Naive thymus-derived CD8-positive, alpha-beta T cell (primary cell): ENCODE measurements around the gene FGD4. TPM values are rescaled to one million over a fixed set of nuclear protein-coding genes. Genes with fewer than 3 reads are reported as not detected.

Experiments
- ATAC-seq, 2 donors: fragments of 150-1000 bp; cut with Tn5 transposase in 1 of 2; sonication (Bioruptor Pico), chemical (Tn5 transposase) in 1 of 2; 1 replicate in 1 of 2; 2 replicates in 1 of 2; pipeline ENCODE4 v1.10.0; 2021; ENCODE audit warnings: mild to moderate bottlenecking in 2 of 2, moderate library complexity in 2 of 2
- POLR2A ChIA-PET: fragments of 350-600 bp; sonication (Branson Sonifier 250); formaldehyde crosslinking; loops from one replicate; lab custom pipeline; 2021; ENCODE audit warnings: antibody characterized with exemption; lab: Charles Lee
- DNase-seq, 10 donors: peaks; one replicate each; pipeline versions ENCODE4 v3.0.0 to v3.0.0-alpha.2; 2020 to 2022
- H3K27ac Mint-ChIP-seq, 10 donors: one replicate each; pipeline ENCODE4 v1.8.0; 2020 to 2022; ENCODE audit warnings: mild to moderate bottlenecking in 10 of 10, mixed read lengths in 10 of 10, moderate library complexity in 4 of 10, inconsistent platforms in 1 of 10
- H3K27me3 Mint-ChIP-seq, 5 donors: one replicate each; pipeline ENCODE4 v1.8.0; 2021 to 2022; ENCODE audit warnings: mixed read lengths in 5 of 5
- H3K36me3 Mint-ChIP-seq, 3 donors: one replicate each; pipeline ENCODE4 v1.8.0; 2020 to 2022; ENCODE audit warnings: mixed read lengths in 3 of 3, mild to moderate bottlenecking in 2 of 3, inconsistent platforms in 1 of 3
- H3K4me1 Mint-ChIP-seq, 4 donors: one replicate each; pipeline ENCODE4 v1.8.0; 2021 to 2022; ENCODE audit warnings: mixed read lengths in 4 of 4
- H3K4me3 Mint-ChIP-seq, 10 donors: one replicate each; pipeline ENCODE4 v1.8.0; 2020 to 2022; ENCODE audit warnings: mild to moderate bottlenecking in 10 of 10, mixed read lengths in 10 of 10, moderate library complexity in 6 of 10, inconsistent platforms in 1 of 10
- H3K9me3 Mint-ChIP-seq, 9 donors: one replicate each; pipeline ENCODE4 v1.8.0; 2020 to 2022; ENCODE audit warnings: mixed read lengths in 9 of 9, mild to moderate bottlenecking in 3 of 9, inconsistent platforms in 1 of 9, moderate library complexity in 1 of 9
- polyA plus RNA-seq, 3 donors: library from polyadenylated mRNA; unstranded; fragments of 300-500 nt; fragmentation: Illumina TruSeq; gene quantifications; one replicate each; pipeline ENCODE4 v1.2.3, GENCODE V29; 2021
- total RNA-seq, 8 experiments: library from RNA in 2 of 8; stranded (reverse) in 2 of 8; gene quantifications; one replicate each; pipeline ENCODE4 v1.2.3 and lab custom pipeline; 2021 to 2026

Gene FGD4
- total and polyA plus RNA-seq, 5 experiments from 2014 or later = 0.05 to 0.69 (median 0.39) TPM; not detected in 1

DNA sequence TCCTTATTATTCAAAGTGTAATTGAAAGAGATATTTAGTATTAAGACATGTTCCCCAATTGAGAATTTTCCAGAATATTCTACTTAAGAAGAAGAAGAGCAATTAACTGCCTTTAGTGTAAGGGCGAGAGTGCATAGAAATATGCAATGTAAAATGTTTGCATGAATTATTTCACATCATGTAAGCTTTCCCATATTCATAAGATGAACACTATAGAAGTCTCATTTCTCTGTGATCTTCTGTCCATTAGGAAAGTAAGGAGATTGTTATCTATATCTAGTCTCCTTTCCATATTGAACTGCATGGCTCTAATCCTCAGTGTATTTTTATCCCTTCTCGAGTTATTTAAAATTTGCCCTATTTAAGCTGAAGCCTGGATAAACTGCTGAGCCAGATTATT, 17.1 kb upstream of the FGD4 start:
- Mint-ChIP-seq H3K27me3 (no peaks in the 10 kb centered on the region), H3K27ac (no peak overlapping the region), H3K4me3 (no peak overlapping the region), H3K4me1 (no peaks in the 10 kb centered on the region), H3K36me3 (peaks cover 0 to 3% (median 3%) of the 10 kb centered on the region in 3 donors), H3K9me3 (no peaks in the 10 kb centered on the region)
- ATAC-seq (no peak), DNase-seq (no peak)
- POLR2A ChIA-PET = no interaction called here

DNA sequence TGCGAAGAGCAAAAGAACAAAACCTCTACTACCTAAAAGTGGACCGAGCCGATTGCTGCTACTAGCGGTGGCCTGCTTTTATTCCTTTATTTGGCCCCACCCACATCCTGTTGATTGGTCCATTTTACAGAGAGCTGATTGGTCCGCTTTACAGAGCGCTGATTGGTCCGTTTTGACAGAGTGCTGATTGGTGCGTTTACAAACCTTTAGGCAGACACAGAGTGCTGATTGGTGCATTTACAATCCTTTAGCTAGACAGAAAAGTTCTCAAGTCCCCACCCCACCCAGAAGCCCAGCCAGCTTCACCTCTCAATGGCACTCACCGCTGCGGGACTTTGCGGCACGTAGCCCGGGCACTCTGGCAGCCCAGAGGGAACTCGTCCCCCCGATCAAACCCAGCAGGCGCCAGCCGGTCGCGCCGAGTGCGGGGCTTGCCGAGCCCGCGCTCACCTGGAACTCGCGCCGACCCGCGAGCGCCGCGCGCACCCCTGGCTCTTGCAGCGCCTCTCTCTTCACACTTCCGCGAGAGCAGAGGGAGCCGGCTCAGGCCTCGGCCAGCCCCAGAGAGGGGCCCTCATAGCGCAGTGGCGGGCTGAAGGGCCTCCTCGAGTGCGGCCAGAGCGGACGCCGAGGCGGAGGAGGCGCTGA, 8.7 kb upstream of the FGD4 start:
- peak in 5 of 10 donors; percentile 2 to 25 (median 8) for DNase-seq

DNA sequence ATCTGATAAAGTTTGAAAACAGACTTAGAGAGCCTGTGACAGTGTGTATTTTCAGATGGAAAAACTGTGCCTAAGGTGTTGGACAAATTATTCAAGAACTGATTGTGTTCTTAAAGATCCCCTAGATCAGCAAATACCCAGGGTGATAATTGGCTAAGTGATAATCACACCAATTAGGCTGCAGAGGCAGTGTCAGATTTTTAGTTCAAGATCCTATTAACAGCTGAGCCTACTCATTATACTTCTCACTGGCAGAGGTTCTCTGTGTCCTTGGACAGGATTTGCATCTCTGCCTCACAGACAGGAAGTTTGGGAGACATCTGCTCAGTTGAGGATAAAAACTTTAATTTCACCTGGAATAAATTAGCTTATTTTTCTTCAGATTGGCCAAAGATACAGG, 4.3 kb upstream of the FGD4 start:
- POLR2A ChIA-PET = no interaction called here

More for the DNA sequence above, 8.7 kb upstream of the FGD4 start:
- Mint-ChIP-seq H3K36me3 (no peaks in the 10 kb centered on the region), H3K27me3 (peaks cover 0 to 19% (median 4%) of the 10 kb centered on the region in 5 donors), H3K27ac (peak overlapping the region in 2 of 10 donors; percentile 18 to 42), H3K9me3 (peaks cover 0 to 3% (median 0%) of the 10 kb centered on the region in 9 donors), H3K4me1 (peaks cover 0 to 3% (median 1%) of the 10 kb centered on the region in 4 donors), H3K4me3 (peak overlapping the region; percentile 26 to 70 (median 62))
- ATAC-seq = peak; percentile 59 to 66
- POLR2A ChIA-PET = no interaction called here

DNA sequence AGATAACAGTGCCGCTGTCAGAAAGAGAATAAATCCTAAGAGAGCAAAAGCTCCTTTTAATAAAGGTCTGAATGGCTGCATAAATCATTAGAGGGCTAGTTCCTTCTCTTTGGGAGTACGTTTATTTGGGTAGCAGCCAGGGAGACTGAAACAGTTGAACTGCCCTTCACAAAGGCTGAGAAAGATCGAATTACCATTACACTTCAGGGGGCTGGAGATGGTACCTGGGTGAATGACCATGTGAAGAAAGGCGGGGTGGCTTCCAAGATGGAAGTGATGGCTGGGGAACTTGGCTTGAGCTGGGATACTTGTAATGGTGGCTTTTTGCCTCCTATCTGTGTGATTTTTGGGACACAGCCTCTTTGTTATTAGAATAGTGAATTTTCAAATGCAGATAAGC, 1.7 kb upstream of the FGD4 start:
- Mint-ChIP-seq H3K27ac (no peak overlapping the region), H3K27me3 (peaks cover 3 to 37% (median 12%) of the 10 kb centered on the region in 5 donors), H3K9me3 (no peaks in the 10 kb centered on the region), H3K4me3 (peak overlapping the region in 7 of 10 donors; percentile 30 to 74 (median 45)), H3K4me1 (peaks cover 0 to 19% (median 10%) of the 10 kb centered on the region in 4 donors), H3K36me3 (no peaks in the 10 kb centered on the region)
- DNase-seq (no peak), ATAC-seq (no peak)
- POLR2A ChIA-PET = no interaction called here

More for the DNA sequence above, 4.3 kb upstream of the FGD4 start:
- DNase-seq = no peak
- H3K27ac Mint-ChIP-seq = no peak overlapping the region
- peaks cover 0 to 12% (median 6%) of the 10 kb centered on the region in 4 donors for H3K4me1 Mint-ChIP-seq
- peaks cover 0 to 3% (median 0%) of the 10 kb centered on the region in 9 donors for H3K9me3 Mint-ChIP-seq
- H3K36me3 Mint-ChIP-seq = no peaks in the 10 kb centered on the region
- no peak for ATAC-seq
- peaks cover 0 to 22% (median 8%) of the 10 kb centered on the region in 5 donors for H3K27me3 Mint-ChIP-seq
- H3K4me3 Mint-ChIP-seq = no peak overlapping the region

DNA sequence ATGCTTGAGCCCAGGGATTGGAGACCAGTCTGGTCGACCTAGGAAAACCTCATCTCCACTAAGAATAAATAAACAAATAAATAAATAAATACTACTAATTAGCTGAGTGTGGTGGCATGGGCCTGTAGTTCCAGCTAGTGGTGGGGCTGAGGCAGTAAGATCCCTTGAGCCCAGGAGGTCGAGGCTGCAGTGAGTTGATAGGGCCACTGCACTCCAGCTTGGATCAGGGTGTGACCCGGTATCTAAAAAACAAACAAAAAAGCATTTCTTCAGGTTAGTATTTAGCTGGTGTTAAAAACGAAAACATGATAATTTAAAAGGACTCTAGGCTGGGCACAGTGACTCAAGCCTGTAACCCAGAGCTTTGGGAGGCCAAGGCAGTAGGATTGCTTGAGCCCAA, 1.2 kb upstream of the FGD4 start:
- Mint-ChIP-seq H3K9me3 (no peaks in the 10 kb centered on the region), H3K36me3 (no peaks in the 10 kb centered on the region), H3K27ac (no peak overlapping the region), H3K4me1 (peaks cover 0 to 19% (median 10%) of the 10 kb centered on the region in 4 donors), H3K27me3 (peaks cover 3 to 34% (median 16%) of the 10 kb centered on the region in 5 donors), H3K4me3 (peak overlapping the region in 6 of 10 donors; percentile 15 to 94 (median 62))
- POLR2A ChIA-PET = no interaction called here
- no peak for DNase-seq
- ATAC-seq = no peak

DNA sequence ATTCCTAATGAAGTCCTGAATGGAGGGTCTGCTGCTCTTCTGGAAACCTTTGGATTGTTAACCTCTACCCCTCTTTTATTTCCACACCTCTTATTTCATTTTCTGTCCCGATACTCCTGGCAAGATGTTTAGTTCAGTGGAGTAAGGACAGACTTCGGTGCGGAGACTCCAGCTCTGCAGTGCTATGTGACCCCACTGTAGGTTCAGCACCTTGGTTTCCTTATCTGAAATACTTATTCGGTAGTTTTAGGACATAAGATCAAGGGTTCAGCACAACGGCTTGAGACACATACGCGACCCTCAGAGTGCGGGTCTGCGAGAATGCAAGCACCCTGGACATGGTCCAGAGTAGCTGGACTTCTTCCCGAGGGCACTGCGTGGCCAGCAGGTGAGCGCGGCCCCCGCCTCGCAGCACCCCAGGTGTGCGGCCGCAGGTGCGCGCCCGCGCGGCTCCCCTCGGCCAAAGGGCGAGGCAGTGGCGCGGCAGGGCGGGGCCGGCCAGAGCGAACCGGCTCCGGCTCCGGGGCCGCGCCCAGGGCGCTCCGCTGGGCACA, 465 bp upstream of the FGD4 start:
- peak overlapping the region in 1 of 10 donors; percentile 8 for H3K27ac Mint-ChIP-seq
- ATAC-seq (peak in 1 of 2 donors; percentile 7), DNase-seq (no peak)
- H3K36me3 Mint-ChIP-seq = no peaks in the 10 kb centered on the region
- H3K4me1 Mint-ChIP-seq = peaks cover 0 to 19% (median 10%) of the 10 kb centered on the region in 4 donors
- H3K9me3 Mint-ChIP-seq = no peaks in the 10 kb centered on the region
- POLR2A ChIA-PET = no interaction called here
- peaks cover 5 to 35% (median 19%) of the 10 kb centered on the region in 5 donors for H3K27me3 Mint-ChIP-seq
- H3K4me3 Mint-ChIP-seq = peak overlapping the region; percentile 54 to 94 (median 81)

DNA sequence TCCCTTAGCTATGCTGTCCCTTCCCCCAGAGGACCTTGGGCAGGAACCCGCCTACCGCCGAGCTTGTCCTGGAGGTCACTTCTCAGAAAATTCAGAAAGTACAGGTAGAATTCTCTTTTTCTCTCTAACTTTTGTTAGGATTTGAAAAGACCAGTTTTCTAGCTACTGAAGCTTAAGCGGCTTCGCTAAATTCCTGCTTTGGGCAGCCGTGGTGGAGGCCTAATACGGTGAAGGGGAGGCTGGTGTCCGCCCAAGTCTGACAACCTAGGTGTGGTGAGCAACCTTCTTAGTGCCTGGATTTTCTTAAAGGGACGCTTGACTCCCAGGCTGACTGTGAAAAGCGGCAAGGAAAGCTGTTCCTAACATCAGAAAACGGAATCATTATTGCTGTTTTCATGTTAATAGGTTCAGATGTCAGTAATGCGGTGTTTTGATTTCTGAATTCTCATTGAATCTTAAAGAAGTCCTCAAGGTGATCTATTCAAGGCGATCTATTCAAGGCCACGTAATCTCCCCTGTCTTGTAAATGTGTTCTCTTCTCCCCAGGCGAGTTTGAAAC, 835 bp downstream of the FGD4 start:
- Mint-ChIP-seq H3K36me3 (no peaks in the 10 kb centered on the region), H3K27ac (peak overlapping the region in 1 of 10 donors; percentile 49), H3K4me1 (peaks cover 0 to 19% (median 10%) of the 10 kb centered on the region in 4 donors), H3K4me3 (peak overlapping the region; percentile 71 to 94 (median 82)), H3K27me3 (peaks cover 8 to 36% (median 23%) of the 10 kb centered on the region in 5 donors), H3K9me3 (no peaks in the 10 kb centered on the region)
- DNase-seq (no peak), ATAC-seq (no peak)
- POLR2A ChIA-PET = no interaction called here

DNA sequence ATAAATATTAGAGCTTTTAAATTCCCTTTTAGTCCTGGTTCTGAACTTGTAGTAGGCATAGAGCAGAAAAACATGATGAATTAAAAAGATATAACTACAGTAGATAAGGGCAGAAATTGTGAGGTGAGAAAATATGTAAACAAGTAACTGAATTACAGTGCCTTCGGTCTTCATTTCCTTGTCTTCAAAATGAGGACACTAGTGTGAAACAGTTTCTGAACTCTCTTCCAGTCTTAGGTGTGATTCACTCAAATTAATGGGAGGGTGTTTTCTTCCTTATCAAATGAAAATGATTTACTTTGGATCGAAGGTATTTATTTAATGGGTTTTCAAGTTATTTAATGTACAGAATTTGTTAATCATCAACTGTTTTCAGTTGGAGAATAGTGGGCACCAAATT, 1.5 kb downstream of the FGD4 start:
- DNase-seq = no peak
- POLR2A ChIA-PET = no interaction called here
- no peak for ATAC-seq
- Mint-ChIP-seq H3K27ac (no peak overlapping the region), H3K36me3 (no peaks in the 10 kb centered on the region), H3K9me3 (no peaks in the 10 kb centered on the region), H3K4me1 (peaks cover 0 to 19% (median 10%) of the 10 kb centered on the region in 4 donors), H3K27me3 (peaks cover 10 to 41% (median 25%) of the 10 kb centered on the region in 5 donors), H3K4me3 (peak overlapping the region in 4 of 10 donors; percentile 20 to 94 (median 76))

DNA sequence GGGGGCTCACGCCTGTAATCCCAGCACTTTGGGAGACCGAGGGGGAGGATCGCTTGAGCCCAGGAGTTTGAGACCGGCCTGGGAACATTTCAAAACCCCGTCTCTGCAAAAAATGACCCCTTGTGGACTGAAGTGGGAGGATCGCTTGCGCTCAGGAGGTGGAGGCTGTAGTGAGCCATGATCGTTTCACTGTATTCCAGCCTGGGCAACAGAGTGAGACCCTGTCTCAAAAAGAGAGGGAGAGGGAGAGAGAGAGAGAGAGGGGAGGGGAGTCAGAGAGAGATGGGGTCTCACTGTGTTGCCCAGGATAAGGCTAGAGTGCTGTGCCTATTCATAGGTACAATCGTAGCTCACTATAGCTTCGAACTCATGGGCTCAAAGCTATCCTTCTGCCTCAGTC, 2.8 kb downstream of the FGD4 start:
- Mint-ChIP-seq H3K4me1 (peaks cover 0 to 19% (median 10%) of the 10 kb centered on the region in 4 donors), H3K36me3 (no peaks in the 10 kb centered on the region), H3K9me3 (no peaks in the 10 kb centered on the region), H3K27me3 (peaks cover 10 to 40% (median 25%) of the 10 kb centered on the region in 5 donors), H3K27ac (no peak overlapping the region), H3K4me3 (no peak overlapping the region)
- POLR2A ChIA-PET = no interaction called here
- ATAC-seq = no peak
- DNase-seq = no peak

DNA sequence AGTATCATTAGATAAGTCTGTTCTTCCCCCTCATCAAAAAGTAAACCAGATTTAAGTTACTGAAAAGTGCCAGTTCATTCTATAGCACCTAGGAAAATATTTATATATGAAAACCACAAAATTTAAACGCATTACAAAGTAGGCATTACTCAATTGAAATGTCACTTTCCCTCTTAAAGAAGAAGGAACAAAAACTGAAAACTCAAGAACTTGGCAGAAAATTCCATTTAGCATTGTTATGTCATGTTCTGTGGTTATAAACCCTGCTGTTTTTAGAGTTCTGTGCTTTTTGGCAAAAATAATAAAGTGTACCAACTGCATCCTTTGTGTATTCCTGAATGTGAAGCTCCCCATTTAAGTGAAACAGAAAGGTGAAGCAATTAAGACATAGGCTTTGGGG, 3.6 kb downstream of the FGD4 start:
- Mint-ChIP-seq H3K9me3 (no peaks in the 10 kb centered on the region), H3K27me3 (peaks cover 10 to 37% (median 26%) of the 10 kb centered on the region in 5 donors), H3K36me3 (no peaks in the 10 kb centered on the region), H3K4me3 (no peak overlapping the region), H3K27ac (no peak overlapping the region), H3K4me1 (peaks cover 0 to 19% (median 9%) of the 10 kb centered on the region in 4 donors)
- ATAC-seq (no peak), DNase-seq (no peak)
- POLR2A ChIA-PET = no interaction called here

DNA sequence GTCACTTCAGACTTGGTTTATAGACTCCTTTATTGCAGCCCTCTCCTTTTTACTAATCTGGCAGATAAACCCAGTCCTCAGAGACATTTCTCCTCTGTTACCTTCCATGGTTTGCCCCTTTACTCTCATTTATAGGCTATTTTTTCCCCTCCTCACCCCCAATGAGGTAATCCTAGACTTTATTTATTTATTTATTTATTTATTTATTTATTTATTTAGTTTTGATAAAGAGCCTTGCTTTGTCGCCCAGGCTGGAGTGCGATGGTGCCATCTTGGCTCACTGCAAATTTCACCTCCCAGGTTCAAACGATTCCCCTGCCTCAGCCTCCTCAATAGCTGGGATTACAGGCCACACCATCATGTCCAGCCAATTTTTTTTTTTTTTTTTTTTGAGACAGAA, 8.4 kb downstream of the FGD4 start:
- Mint-ChIP-seq H3K36me3 (no peaks in the 10 kb centered on the region), H3K9me3 (no peaks in the 10 kb centered on the region), H3K27me3 (peaks cover 0 to 28% (median 25%) of the 10 kb centered on the region in 5 donors), H3K4me3 (no peak overlapping the region), H3K27ac (no peak overlapping the region), H3K4me1 (no peaks in the 10 kb centered on the region)
- DNase-seq (no peak), ATAC-seq (no peak)
- POLR2A ChIA-PET = no interaction called here

DNA sequence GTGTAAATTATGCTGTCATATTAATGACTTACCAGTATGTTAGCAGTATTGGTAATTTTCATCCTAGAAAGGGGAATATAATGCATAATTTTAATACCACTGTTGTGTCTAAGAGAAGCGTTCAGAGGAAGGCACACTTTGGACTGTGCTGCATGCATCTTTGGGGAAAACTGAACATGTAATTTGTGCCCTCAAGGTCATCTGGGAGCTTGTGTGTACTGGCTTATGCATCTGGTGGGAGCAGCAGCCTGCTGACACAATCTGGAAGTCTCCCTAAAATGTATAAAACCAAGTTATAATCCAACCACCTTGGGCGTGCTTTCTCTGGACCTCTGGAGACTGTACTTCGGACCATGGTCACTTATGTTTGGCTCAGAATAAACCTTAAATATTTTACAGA, 14.1 kb downstream of the FGD4 start:
- Mint-ChIP-seq H3K27me3 (peaks cover 0 to 15% (median 14%) of the 10 kb centered on the region in 5 donors), H3K36me3 (no peaks in the 10 kb centered on the region), H3K27ac (no peak overlapping the region), H3K4me3 (no peak overlapping the region), H3K9me3 (no peaks in the 10 kb centered on the region), H3K4me1 (no peaks in the 10 kb centered on the region)
- ATAC-seq (no peak), DNase-seq (no peak)
- POLR2A ChIA-PET = no interaction called here

DNA sequence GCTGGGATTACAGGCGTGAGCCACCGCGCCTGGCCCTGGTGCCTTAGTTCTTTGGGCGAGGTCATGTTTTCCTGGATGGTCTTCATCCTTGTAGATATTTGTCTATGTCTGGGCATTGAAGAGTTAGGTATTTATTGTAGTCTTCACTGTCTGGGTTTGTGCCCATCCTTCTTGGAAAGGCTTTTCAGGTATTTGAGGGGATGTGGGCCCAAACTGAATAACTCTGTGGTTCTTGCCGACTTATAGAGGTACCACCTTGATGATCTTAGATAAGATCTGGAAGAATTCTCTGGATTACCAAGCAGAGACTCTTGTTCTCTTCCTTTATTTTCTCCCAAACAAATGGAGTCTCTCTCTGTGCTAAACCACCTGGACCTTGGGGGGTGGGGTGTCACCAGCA, 18.9 kb downstream of the FGD4 start:
- Mint-ChIP-seq H3K27ac (no peak overlapping the region), H3K27me3 (peaks cover 1 to 11% (median 7%) of the 10 kb centered on the region in 5 donors), H3K9me3 (no peaks in the 10 kb centered on the region), H3K36me3 (peaks cover 0 to 2% (median 0%) of the 10 kb centered on the region in 3 donors), H3K4me3 (no peak overlapping the region), H3K4me1 (no peaks in the 10 kb centered on the region)
- POLR2A ChIA-PET = no interaction called here
- DNase-seq = no peak
- no peak for ATAC-seq
